OCI-LY7 (cell line): Measurements from ENCODE around the gene PDCD5. TPM values are rescaled to one million over a fixed set of nuclear protein-coding genes. Genes with fewer than 3 reads are reported as not detected.
"Not testable (repeated sequence)": the region's sequence is repeated elsewhere in the genome, so short reads cannot be mapped to it uniquely, and the experiment has no call there.

ENCODE experiments used
- BruUV-seq: library from RNA; stranded (reverse); fragments of 400-500 nt; replicated peaks from 2 replicates; lab custom pipeline; 2021; lab: Mats Ljungman, UMichigan
- CTCF ChIA-PET: fragments of 300-600 bp; sonication (Branson Sonifier 250); formaldehyde crosslinking; loops from one replicate; lab custom pipeline; 2022; ENCODE audit warnings: antibody characterized with exemption; ENCODE audit not compliant: unreplicated experiment; lab: Charles Lee
- POLR2A ChIA-PET: fragments of 300-600 bp; sonication (Branson Sonifier 250); formaldehyde crosslinking; loops from one replicate; lab custom pipeline; 2022; ENCODE audit warnings: antibody characterized with exemption; lab: Charles Lee
- DNase-seq: peaks from one replicate; pipeline ENCODE4 v3.0.0-alpha.2; 2015; ENCODE audit warnings: low spot score
- H2AFZ ChIP-seq: fragments of 200-600 bp; sonication (generic), shearing (Covaris generic); 2 replicates; pipeline ENCODE4 v1.6.1; 2014; ENCODE audit warnings: mild to moderate bottlenecking, antibody characterized with exemption, low read length, moderate library complexity
- H3K27ac ChIP-seq: fragments of 200-600 bp; sonication (generic); 2 replicates; pipeline ENCODE4 v1.5.1; 2014; ENCODE audit warnings: mixed run types, low read depth, mild to moderate bottlenecking, moderate library complexity, low read length, inconsistent platforms; ENCODE audit not compliant: poor library complexity, severe bottlenecking
- H3K36me3 ChIP-seq: fragments of 200-600 bp; sonication (generic); 2 replicates; pipeline ENCODE4 v1.6.1; 2014; ENCODE audit warnings: mild to moderate bottlenecking, antibody characterized with exemption, low read length, moderate library complexity, mixed read lengths; ENCODE audit not compliant: insufficient read depth
- H3K4me1 ChIP-seq: fragments of 200-600 bp; sonication (generic); 2 replicates; pipeline ENCODE4 v1.5.1; 2014; ENCODE audit warnings: mild to moderate bottlenecking, low read length; ENCODE audit not compliant: insufficient read depth, poor library complexity, severe bottlenecking
- H3K4me2 ChIP-seq: fragments of 200-600 bp; sonication (generic); 2 replicates; pipeline ENCODE4 v1.6.1; 2014; ENCODE audit warnings: mild to moderate bottlenecking, low read length
- H3K4me3 ChIP-seq: fragments of 200-600 bp; sonication (generic); 2 replicates; pipeline ENCODE4 v1.5.1; 2014; ENCODE audit warnings: mild to moderate bottlenecking, low read depth, low read length; ENCODE audit not compliant: poor library complexity, severe bottlenecking
- H3K79me2 ChIP-seq: fragments of 200-600 bp; sonication (generic); 2 replicates; pipeline ENCODE4 v1.6.1; 2016; ENCODE audit warnings: low read depth, mild to moderate bottlenecking, low read length, moderate library complexity, mixed read lengths; ENCODE audit not compliant: insufficient read depth
- H3K9me2 ChIP-seq: fragments of 200-600 bp; sonication (generic); 2 replicates; pipeline ENCODE4 v1.6.1; 2016; ENCODE audit warnings: mild to moderate bottlenecking, low read length, mixed read lengths; ENCODE audit not compliant: insufficient read depth
- H3K9me3 ChIP-seq: fragments of 200-600 bp; sonication (generic); 2 replicates; pipeline ENCODE4 v1.6.1; 2014; ENCODE audit warnings: mild to moderate bottlenecking, mixed run types, low read length, mixed read lengths
- H4K20me1 ChIP-seq: fragments of 200-600 bp; sonication (generic); 2 replicates; pipeline ENCODE4 v1.6.1; 2014; ENCODE audit warnings: mild to moderate bottlenecking, antibody characterized with exemption, low read length, moderate library complexity, mixed read lengths; ENCODE audit not compliant: insufficient read depth
- EZH2phosphoT487 ChIP-seq: fragments of 200-600 bp; sonication (generic); IDR thresholded peaks from 2 replicates; pipeline ENCODE4 v1.6.1; 2018; ENCODE audit warnings: low read depth, borderline replicate concordance, mild to moderate bottlenecking, mixed run types, antibody characterized with exemption, low read length, moderate library complexity, mixed read lengths
- intact Hi-C: fragments of 100-400 bp; cut with micrococcal nuclease; formaldehyde crosslinking; loops from one replicate; pipeline ENCODE4 v1.10.0; 2022; ENCODE audit not compliant: unreplicated experiment
- total RNA-seq, 2 experiments: library from RNA; depleted of rRNA in 1 of 2; stranded (reverse); fragments of >200 nt in 1 of 2; shearing (Covaris generic) in 1 of 2; gene quantifications; 2 replicates each; pipeline ENCODE4 v1.2.3, GENCODE V29; 2014 to 2022
- TF ChIP-seq, protein P1 (sequence below): fragments of 200-600 bp; sonication (generic); conservative IDR thresholded peaks from 2 replicates; pipeline ENCODE4 v1.5.1; 2014; ENCODE audit warnings: mild to moderate bottlenecking, antibody characterized with exemption, low read length, moderate library complexity, mixed read lengths

Gene PDCD5
- total RNA-seq, 2 experiments from 2014 or later = 162 to 186 TPM

DNA sequence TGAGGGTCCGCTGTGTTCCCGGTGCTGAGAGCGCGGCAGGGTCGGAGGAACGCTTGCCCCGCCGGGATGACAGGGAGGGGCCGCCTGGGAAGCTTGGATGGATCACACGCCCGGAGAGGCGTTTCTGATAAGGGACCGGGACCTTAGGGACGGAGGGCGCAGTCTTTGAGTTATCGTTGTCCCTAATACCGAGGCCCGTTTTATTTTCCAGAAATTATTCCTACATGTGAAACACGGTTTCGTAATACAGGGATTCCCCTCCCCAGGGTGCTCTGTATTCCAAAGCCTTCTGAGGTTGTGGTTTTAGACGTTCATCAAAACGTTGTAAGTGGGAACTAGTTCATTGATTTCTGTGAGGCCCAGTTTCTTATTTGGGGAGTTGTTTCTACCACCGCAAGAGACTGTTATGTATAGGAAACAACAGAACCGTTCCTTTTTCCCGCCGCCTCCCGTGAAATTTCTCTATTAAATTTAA, 752 bp downstream of the PDCD5 start:
- peak overlapping the region; percentile 99 for H2AFZ ChIP-seq
- BruUV-seq = no TSS peak
- H3K4me3 ChIP-seq = peak overlapping the region; percentile 93
- peak; percentile 7 for DNase-seq
- peak overlapping the region; percentile 32 for H3K27ac ChIP-seq
- H3K9me3 ChIP-seq = no peaks in the 10 kb centered on the region
- peaks cover 16% of the 10 kb centered on the region for H3K79me2 ChIP-seq
- no peaks in the 10 kb centered on the region for H3K9me2 ChIP-seq
- H3K4me1 ChIP-seq = peaks cover 10% of the 10 kb centered on the region
- ChIA-PET CTCF (no interaction called here), POLR2A (no interaction called here)
- H3K36me3 ChIP-seq = peaks cover 45% of the 10 kb centered on the region
- H3K4me2 ChIP-seq = peak overlapping the region; percentile 89
- TF ChIP-seq, protein P1, sequence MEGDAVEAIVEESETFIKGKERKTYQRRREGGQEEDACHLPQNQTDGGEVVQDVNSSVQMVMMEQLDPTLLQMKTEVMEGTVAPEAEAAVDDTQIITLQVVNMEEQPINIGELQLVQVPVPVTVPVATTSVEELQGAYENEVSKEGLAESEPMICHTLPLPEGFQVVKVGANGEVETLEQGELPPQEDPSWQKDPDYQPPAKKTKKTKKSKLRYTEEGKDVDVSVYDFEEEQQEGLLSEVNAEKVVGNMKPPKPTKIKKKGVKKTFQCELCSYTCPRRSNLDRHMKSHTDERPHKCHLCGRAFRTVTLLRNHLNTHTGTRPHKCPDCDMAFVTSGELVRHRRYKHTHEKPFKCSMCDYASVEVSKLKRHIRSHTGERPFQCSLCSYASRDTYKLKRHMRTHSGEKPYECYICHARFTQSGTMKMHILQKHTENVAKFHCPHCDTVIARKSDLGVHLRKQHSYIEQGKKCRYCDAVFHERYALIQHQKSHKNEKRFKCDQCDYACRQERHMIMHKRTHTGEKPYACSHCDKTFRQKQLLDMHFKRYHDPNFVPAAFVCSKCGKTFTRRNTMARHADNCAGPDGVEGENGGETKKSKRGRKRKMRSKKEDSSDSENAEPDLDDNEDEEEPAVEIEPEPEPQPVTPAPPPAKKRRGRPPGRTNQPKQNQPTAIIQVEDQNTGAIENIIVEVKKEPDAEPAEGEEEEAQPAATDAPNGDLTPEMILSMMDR = no peak
- no peak for TF ChIP-seq EZH2phosphoT487
- intact Hi-C loops = loop anchor here (5.0 to 10.0 kb wide), 3 partner anchors 177 to 791 kb away; partner anchors contain the start of genes CEBPG and DPY19L3
- peaks cover 6% of the 10 kb centered on the region; the same call in 1 of the 2 replicates for H4K20me1 ChIP-seq

DNA sequence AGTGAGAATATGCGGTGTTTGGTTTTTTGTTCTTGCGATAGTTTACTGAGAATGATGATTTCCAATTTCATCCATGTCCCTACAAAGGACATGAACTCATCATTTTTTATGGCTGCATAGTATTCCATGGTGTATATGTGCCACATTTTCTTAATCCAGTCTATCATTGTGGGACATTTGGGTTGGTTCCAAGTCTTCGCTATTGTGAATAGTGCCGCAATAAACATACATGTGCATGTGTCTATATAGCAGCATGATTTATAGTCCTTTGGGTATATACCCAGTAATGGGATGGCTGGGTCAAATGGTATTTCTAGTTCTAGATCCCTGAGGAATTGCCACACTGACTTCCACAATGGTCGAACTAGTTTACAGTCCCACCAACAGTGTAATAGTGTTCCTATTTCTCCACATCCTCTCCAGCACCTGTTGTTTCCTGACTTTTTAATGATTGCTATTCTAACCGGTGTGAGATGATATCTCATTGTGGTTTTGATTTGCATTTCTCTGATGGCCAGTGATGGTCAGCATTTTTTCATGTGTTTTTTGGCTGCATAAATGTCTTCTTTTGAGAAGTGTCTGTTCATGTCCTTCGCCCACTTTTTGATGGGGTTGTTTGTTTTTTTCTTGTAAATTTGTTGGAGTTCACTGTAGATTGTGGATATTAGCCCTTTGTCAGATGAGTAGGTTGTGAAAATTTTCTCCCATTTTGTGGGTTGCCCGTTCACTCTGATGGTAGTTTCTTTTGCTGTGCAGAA, 6.9 kb downstream of the PDCD5 start:
- CTCF ChIA-PET, H3K4me1 ChIP-seq, DNase-seq, H3K4me2 ChIP-seq, POLR2A ChIA-PET, H3K4me3 ChIP-seq, BruUV-seq, H3K9me3 ChIP-seq, H3K79me2 ChIP-seq, H3K9me2 ChIP-seq, H3K27ac ChIP-seq, H2AFZ ChIP-seq, H4K20me1 ChIP-seq: not testable (repeated sequence)
- peaks cover 47% of the 10 kb centered on the region for H3K36me3 ChIP-seq
- intact Hi-C loops = loop anchor here (10.0 kb wide), 1 partner anchor 183 kb away; the partner anchor contains the start of gene DPY19L3

DNA sequence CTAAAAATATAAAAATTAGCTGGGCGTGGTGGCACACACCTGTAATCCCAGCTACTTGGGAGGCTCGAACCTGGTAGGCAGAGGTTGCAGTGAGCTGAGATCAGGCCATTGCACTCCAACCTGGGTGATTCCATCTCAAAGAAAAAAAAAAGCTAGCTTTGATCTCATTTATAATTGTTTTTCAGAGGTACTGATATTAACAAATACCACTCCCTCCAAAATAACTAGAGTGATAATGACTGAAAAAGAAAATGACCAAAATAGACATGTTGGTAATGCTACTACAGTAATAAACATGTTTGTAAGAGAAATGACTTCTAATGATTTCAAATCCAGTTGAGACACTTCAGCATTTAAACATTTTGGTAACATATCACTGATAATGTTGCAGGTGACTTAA, 13.0 kb downstream of the PDCD5 start:
- Histone ChIP-seq H3K79me2 (no peaks in the 10 kb centered on the region), H3K9me3 (no peaks in the 10 kb centered on the region), H3K27ac (no peak overlapping the region), H3K4me2 (no peak overlapping the region), H2AFZ (no peak overlapping the region), H3K4me1 (no peaks in the 10 kb centered on the region), H3K4me3 (no peak overlapping the region), H3K9me2 (no peaks in the 10 kb centered on the region), H4K20me1 (no peaks in the 10 kb centered on the region), H3K36me3 (peaks cover 62% of the 10 kb centered on the region)
- BruUV-seq = no TSS peak
- POLR2A ChIA-PET = no interaction called here
- no peak for DNase-seq
- TF ChIP-seq, protein P1 = no peak
- TF ChIP-seq EZH2phosphoT487 = no peak
- intact Hi-C loops = no loop called here
- CTCF ChIA-PET = no interaction called here
